Globus pallidus (tissue), 1 donor: ENCODE results near the gene ADGRA1.
"Not testable (repeated sequence)": the region's sequence is repeated elsewhere in the genome, so short reads cannot be mapped to it uniquely, and the experiment has no call there.

Experiments used
- DNase-seq: peaks from one replicate; pipeline ENCODE4 v3.0.0-alpha.2; 2015; ENCODE audit warnings: low spot score

The ADGRA1 gene

GRCh38 chr10:133096616-133097269 lies 9.0 kb downstream of the ADGRA1 start:
- DNase-seq, result no peak

DNA sequence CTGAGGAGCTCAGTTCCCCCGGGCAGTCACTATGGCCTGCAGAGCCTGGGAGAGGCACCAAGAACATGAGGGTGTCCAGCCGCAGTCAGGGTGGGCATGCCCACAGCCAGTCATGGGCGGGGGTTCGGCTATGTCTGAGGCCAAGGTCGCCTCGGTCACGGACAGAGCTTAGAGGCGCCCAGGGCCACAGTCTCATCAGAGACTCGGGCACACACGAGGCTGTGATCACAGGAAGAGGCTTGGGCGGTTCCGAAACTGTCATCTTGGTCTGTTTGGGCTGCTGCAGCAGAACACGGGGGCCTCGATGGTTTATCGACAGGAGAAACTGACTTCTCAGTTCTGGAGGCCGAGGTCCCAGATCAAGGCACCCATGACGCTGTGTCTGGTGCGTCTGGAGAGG lies 9.7 kb downstream of the ADGRA1 start:
- DNase-seq, result no peak

DNA sequence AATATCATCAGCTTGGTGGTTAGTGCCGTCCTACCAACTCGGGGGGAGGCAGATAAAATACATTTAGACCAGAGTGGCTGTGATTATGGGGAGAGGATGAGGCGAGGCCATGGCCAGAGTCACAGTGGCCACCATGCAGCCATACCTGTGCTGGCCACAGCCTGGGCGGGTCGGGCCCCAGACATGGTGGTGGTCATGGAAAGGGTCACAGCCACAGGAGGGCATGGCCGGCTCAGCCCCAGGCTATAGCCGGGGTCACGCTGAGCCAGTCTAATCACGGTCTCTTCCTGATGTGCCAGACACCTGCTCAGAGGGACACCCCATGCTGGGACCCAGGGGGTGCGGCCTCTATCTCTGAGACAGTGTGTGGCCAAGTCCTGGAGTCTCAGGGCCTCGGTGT lies 10.2 kb downstream of the ADGRA1 start:
- DNase-seq, result no peak

DNA sequence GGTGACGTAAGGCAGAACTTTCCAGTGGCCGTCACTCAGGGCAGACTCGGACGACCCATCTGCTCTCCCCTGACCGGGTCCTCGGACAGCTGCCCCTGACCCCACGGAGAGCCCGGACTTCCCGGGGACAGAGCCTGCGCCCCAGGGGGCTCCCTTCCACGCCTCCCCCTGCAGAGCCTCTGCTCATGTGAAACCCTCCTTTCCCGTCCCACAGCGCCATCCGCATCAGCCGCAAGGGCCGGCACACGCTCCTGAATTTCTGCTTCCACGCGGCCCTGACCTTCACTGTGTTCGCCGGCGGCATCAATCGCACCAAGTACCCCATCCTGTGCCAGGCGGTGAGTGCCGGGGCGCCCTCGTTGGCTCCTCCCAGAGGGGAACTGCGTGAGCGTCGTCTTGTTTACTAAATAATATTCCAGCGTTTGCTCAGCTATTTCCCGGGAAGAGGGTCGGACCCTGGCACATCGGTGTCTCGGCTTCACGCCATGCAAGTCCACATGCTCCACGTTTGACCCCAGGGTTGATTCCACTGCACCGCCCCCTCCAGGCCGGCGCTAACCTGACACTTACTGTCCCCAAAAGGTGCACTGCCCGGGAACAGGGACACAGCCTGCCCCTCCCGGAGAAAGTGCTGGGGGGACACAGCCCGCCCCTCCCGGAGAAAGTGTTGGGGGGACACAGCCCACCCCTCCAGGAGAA lies 10.9 kb downstream of the ADGRA1 start:
- DNase-seq, result no peak

DNA sequence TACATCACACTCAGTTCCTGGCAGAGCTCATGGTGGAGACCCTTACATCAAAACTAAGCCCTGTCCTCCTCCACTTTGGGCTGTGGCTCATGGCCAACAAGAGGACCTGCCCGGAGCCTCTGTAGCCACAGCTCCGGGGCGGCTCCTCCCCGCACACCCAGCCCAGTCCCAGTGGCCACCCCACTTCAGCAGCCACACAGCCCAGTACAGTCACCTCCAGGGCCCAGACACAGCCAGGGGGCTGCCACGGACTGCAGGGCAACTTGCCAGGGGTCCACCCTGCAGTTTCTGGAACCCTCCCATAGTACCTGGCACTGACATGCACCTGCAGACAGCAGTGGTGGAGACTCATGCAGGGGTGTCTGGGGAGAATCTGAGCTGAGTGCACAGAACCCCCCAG lies 11.8 kb downstream of the ADGRA1 start:
- no peak for DNase-seq

- DNase-seq, result no peak
Observed at GRCh38 chr10:133100186-133100585, 12.5 kb downstream of the ADGRA1 start.

DNA sequence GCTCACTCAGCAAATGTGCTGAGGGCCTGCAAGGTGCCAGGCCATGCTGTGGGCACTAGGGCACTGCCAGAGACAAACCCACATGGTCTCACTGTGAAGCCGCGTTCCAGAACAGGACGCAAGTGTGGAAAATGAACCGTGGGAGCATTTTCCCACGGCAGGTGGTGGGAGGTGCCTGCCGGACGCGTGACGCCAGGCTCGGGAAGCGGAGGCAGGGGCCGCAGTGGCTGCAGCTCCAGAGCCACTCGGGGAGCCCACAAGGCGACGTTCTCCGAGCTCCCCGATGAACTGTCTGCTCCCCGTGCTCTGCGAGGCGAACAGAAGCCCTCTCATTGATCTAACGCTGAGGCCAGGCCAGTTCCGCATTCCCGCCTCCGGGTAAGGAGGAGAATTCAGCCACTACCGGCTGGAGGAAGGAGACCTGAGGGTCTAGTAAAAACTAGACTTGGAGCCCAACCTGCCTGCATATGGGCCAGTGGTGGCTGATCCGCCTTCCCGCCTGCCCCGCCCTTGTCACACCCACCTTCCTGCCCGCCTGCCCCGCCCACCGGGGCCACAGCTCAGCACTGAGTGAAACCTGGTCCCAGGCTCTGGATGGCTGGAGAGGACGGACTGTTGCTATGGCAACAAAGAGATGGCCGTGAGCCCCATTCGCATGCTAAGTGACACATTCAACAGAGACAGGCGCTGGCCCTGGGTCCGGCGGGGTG lies 13.1 kb downstream of the ADGRA1 start:
- DNase-seq, result no peak

DNA sequence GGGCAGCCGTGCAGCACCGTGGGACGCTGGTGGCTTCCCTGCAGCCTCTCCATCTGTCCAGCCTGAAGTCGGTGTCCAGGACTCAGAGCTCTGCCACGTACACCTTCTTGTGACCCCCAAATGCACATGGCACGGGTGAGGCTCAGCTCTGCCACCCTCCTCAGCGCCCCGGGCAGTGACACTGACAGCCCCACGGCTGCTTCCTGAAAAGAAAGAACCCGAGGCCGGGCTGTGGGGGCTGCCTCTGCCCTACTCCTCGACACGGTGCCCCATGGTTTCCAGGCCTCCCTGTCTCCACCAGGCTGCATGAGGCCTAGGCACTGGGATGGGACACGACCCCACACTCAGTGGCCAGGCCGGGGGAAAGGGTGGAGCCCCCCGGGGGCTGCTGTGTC lies 13.7 kb downstream of the ADGRA1 start:
- no peak for DNase-seq

DNA sequence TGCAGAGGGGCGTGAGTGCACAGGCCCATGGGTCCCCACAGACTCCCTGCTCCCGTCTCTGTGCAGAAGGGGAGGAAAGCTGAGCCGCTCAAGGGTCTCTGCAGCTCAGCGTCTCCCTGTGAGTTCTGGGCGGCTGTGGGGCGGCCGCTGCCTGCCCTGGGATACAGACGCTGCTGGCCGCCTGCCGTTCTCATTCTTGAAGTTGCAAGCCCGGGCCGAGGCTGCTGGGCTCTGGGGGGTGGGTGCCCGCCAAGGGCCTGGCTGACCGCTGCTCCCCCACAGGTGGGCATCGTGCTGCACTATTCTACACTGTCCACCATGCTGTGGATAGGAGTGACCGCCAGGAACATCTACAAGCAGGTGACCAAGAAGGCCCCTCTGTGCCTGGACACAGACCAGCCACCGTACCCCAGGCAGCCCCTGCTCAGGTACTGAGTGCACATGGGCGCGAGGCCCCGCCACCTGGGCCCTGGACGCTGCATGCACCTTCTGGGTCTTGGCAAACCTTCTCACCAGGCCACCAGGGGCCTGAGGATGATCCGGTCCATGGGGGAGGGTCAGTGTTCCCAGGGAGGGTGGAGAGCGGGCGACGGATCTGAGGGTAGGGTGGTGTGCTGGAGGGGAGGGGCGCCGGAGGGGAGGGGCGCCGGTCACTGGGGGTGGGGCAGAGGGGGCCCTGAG lies 14.8 kb downstream of the ADGRA1 start:
- no peak for DNase-seq

- no peak for DNase-seq
Observed at GRCh38 chr10:133103311-133103910, 15.7 kb downstream of the ADGRA1 start.

- DNase-seq, result no peak
Observed at GRCh38 chr10:133104068-133104962, 16.6 kb downstream of the ADGRA1 start.

DNA sequence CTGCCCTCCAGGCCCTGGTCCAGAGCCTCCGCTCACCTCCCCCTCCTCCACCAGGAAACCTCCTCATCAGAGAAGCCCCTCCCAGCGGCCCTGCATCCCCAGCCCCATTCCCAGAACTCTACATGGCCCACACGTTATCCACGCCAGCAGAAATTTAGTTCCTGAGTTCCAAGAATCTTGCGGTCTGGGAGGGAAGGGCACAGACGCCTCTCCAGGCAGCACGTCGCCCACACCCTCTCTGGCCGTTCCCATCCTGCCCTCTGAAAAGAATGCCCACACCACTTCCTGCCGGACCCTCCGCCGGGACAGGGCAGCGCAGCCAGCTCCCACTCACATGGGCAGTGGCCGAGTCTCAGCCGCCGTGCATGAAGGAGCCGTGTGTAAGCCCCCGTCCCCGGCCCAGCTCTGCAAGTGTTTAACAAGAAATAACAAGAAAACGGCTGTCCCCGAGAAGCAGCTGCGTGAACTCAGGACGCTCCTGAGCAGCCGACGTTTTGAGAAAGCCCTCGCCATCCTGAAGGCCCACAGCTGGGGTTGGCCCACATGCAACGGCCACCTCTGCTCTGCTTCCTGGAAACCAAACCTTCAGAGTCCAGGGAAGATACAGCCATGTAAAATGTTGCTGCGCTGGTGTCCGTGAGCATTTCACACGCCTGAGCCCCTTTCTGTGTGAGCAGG lies 17.4 kb downstream of the ADGRA1 start:
- no peak for DNase-seq

- DNase-seq, result no peak
Observed at GRCh38 chr10:133105686-133106390, 18.1 kb downstream of the ADGRA1 start.

GRCh38 chr10:133106516-133106915 lies 18.8 kb downstream of the ADGRA1 start:
- DNase-seq, result no peak

GRCh38 chr10:133107442-133107841 lies 19.7 kb downstream of the ADGRA1 start:
- no peak for DNase-seq

GRCh38 chr10:133109711-133110110 lies 22.0 kb downstream of the ADGRA1 start:
- no peak for DNase-seq

DNA sequence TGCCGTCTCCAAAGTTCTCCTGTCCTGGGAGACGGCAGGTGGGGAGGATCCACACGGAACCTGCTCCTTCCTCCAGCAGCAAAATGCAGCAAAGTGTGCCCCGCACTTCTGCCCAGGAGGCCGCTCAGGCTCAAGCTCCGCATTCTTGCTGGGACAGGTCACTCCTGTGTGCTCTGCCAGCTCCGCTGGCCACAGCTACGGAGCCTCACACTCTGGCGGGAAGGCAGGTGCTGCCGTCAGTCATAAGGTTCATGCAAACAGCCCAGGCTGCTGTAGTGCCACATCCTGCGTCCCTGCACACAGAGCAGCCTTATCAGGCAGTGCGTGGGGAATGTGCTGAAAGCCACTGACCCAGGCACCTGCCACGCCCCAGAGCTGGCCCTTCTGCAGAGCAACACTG lies 22.4 kb downstream of the ADGRA1 start:
- DNase-seq, result no peak

DNA sequence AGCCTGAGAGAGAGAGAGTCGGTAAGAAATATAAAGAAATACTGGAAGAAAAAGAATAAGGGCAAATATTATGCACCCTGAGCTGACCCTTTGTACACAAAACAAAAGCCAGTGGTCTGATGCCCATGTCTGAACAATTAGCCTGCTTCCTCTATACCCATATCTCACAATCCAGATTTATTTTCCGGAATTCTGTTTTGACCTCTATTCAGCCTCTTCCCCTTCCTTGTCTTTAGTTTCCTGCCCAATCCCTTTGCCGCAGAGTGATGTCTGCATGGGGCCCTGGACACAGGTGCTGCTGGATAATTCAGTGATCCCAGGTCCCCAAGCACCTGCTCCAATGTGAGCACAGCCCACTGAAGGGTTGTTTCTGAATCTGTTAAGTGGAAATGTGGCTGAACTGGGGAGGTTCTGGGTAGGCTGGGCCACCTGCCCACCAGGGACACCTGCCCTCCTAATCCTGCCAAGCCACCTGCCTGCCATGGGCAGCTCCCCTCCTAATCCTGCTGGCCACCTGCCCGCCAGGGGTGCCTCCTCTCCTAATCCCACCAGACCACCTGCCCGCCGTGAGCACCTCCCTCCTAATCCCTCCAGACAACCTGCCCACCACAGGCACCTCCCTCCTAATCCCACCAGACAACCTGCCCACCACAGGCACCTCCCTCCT lies 23.0 kb downstream of the ADGRA1 start:
- DNase-seq, result no peak

DNA sequence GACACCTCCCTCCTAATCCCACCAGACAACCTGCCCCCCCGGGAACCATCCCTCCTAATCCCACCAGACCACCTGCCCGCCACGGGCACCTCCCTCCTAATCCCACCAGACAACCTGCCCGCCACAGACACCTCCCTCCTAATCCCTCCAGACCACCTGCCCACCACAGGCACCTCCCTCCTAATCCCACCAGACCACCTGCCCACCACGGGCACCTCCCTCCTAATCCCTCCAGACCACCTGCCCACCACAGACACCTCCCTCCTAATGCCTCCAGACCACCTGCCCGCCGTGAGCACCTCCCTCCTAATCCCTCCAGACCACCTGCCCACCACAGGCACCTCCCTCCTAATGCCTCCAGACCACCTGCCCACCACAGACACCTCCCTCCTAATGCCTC lies 23.9 kb downstream of the ADGRA1 start:
- not testable (repeated sequence) for DNase-seq
